A172 (cell line): ENCODE data around the gene LBX1. TPM values are rescaled to one million over a fixed set of nuclear protein-coding genes. Genes with fewer than 3 reads are reported as not detected.
"Not testable (repeated sequence)": the region's sequence is repeated elsewhere in the genome, so short reads cannot be mapped to it uniquely, and the experiment has no call there.

Experiments
- DNase-seq: peaks from one replicate; pipeline ENCODE4 v3.0.0-alpha.2; 2015; ENCODE audit warnings: low spot score
- total RNA-seq: library from RNA; depleted of rRNA; stranded (reverse); fragments of >200 nt; shearing (Covaris generic); gene quantifications from 2 replicates; pipeline ENCODE4 v1.2.3, GENCODE V29; 2014; rRNA removed

Gene LBX1
- total RNA-seq, 1 experiment from 2014 or later: 1.2 TPM

- DNase-seq: no peak
Observed at GRCh38 chr10:101208543-101208942, 20.7 kb downstream of the LBX1 start.

DNA sequence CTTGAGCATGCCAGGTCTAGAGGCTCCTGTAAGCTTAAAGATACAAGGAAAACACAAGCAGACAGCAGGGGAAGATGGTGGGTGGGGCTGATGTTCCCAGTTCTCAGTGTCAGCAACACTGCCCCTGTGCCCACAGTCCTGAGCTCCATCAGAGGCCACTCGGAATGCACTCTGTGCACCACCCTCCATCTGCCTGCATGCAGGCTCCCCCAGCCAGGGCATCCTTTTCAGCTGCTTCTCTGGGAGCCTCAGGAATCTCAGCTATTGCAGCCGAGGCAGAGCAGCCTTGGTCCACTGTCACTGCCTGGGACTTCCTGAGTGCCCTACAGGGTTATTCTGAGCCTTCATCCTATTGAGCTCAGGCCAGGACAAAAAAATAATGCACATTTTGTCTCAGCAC lies 22.2 kb downstream of the LBX1 start:
- no peak for DNase-seq

DNA sequence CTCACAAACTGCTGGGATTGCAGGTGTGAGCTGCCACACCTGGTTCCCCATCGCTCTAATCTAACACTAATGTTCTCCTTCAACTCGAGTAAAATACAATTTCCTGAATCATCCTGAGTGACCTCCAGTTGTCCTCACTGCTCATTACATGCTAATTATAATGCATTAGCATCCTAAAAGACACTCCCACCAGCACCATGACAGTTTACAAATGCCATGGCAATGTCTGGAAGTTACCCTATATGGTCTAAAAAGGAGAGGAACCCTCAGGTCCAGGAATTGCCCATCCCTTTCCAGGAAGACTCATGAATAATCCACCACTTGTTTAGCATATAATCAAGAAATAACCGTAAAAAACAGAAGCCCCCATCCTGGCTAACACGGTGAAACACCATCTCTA lies 26.6 kb downstream of the LBX1 start:
- not testable (repeated sequence) for DNase-seq

GRCh38 chr10:101198326-101198977 lies 30.8 kb downstream of the LBX1 start:
- DNase-seq: not testable (repeated sequence)

- DNase-seq: no peak
Observed at GRCh38 chr10:101195921-101196320, 33.3 kb downstream of the LBX1 start.

- DNase-seq: no peak
Observed at GRCh38 chr10:101189461-101190401, 39.5 kb downstream of the LBX1 start.

DNA sequence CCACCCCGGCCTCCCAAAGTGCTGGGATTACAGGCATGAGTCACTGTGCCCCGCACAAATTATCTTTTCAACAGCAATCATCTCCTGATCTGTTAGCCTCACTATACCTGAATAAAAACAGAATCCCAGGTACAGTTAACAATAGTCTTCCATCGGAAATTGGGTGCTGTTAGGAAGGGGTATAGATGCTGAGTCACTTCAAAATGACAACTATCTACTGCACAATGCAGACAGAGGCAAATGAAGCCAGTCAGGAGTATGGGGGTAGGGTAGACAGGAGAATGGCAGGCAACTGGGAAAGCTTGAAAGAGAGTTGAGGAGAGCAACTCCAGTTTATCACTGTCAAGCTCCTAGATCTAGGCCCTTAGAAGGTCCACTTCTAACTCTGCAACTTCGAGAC lies 40.3 kb downstream of the LBX1 start:
- DNase-seq: no peak

GRCh38 chr10:101183458-101184183 lies 45.6 kb downstream of the LBX1 start:
- no peak for DNase-seq

- DNase-seq: no peak
Observed at GRCh38 chr10:101182936-101183335, 46.3 kb downstream of the LBX1 start.

Other genes starting within 250 kb of the LBX1 start
- gene MRPL43, start 242.0 kb downstream of the LBX1 start, total RNA-seq: 92.5 and 118 TPM in 2 replicates
- 6.4 and 25.1 TPM in 2 replicates for gene TWNK, start 241.9 kb downstream of the LBX1 start, total RNA-seq
- 66.5 and 76.9 TPM in 2 replicates for gene LZTS2, start 229.7 kb downstream of the LBX1 start, total RNA-seq
- 2.2 and 5.0 TPM in 2 replicates for gene PDZD7, start 198.3 kb downstream of the LBX1 start, total RNA-seq
- gene SFXN3, start 198.2 kb downstream of the LBX1 start, total RNA-seq: 78.0 and 80.5 TPM in 2 replicates
- 19.3 and 25.0 TPM in 2 replicates for gene KAZALD1, start 167.5 kb downstream of the LBX1 start, total RNA-seq
- gene TLX1, start 98.2 kb downstream of the LBX1 start, total RNA-seq: not detected in 2 replicates
- 10.3 and 10.7 TPM in 2 replicates for gene BTRC, start 124.7 kb upstream of the LBX1 start, total RNA-seq